GM23248 (cell line): ENCODE results near the gene SCLT1. TPM values are rescaled to one million over a fixed set of nuclear protein-coding genes. Genes with fewer than 3 reads are reported as not detected.

ENCODE experiments used
- DNase-seq: peaks from one replicate; pipeline ENCODE4 v3.0.0-alpha.2; 2015
- H2AFZ ChIP-seq: fragments of 200-600 bp; sonication (generic); 2 replicates; pipeline ENCODE4 v1.6.1; 2016; ENCODE audit warnings: antibody characterized with exemption
- H3F3A ChIP-seq: fragments of 200-600 bp; sonication (generic); 2 replicates; pipeline ENCODE4 v1.6.1; 2016; ENCODE audit warnings: mild to moderate bottlenecking, antibody characterized with exemption, mixed run types; ENCODE audit not compliant: insufficient read depth
- H3K27ac ChIP-seq: fragments of 200-600 bp; sonication (generic); 2 replicates; pipeline ENCODE4 v1.5.1; 2016; ENCODE audit warnings: mild to moderate bottlenecking
- H3K27me3 ChIP-seq: fragments of 200-600 bp; sonication (generic); replicated peaks from 2 replicates; pipeline ENCODE4 v1.6.1; 2016; ENCODE audit warnings: mild to moderate bottlenecking; ENCODE audit not compliant: insufficient read depth
- H3K36me3 ChIP-seq: fragments of 200-600 bp; sonication (generic); 2 replicates; pipeline ENCODE4 v1.6.1; 2016; ENCODE audit warnings: low read depth, mild to moderate bottlenecking
- H3K4me1 ChIP-seq: fragments of 200-600 bp; sonication (generic); 2 replicates; pipeline ENCODE4 v1.6.1; 2016; ENCODE audit warnings: mild to moderate bottlenecking; ENCODE audit not compliant: insufficient read depth
- H3K4me2 ChIP-seq: fragments of 200-600 bp; sonication (generic); one replicate; pipeline ENCODE4 v1.6.1; 2016; ENCODE audit warnings: mild to moderate bottlenecking; ENCODE audit not compliant: unreplicated experiment
- H3K4me3 ChIP-seq: fragments of 200-600 bp; sonication (generic); 2 replicates; pipeline ENCODE4 v1.5.1; 2016; ENCODE audit warnings: mild to moderate bottlenecking
- H3K79me2 ChIP-seq: fragments of 200-600 bp; sonication (generic); 2 replicates; pipeline ENCODE4 v1.6.1; 2016; ENCODE audit warnings: mild to moderate bottlenecking; ENCODE audit not compliant: insufficient read depth
- H3K9ac ChIP-seq: fragments of 200-600 bp; sonication (generic); 2 replicates; pipeline ENCODE4 v1.6.1; 2016; ENCODE audit warnings: mild to moderate bottlenecking
- H3K9me2 ChIP-seq: fragments of 200-600 bp; sonication (generic); 2 replicates; pipeline ENCODE4 v1.6.1; 2016; ENCODE audit warnings: mixed run types, mild to moderate bottlenecking, moderate library complexity; ENCODE audit not compliant: insufficient read depth
- H3K9me3 ChIP-seq: fragments of 200-600 bp; sonication (generic); one replicate; pipeline ENCODE4 v1.6.1; 2017; ENCODE audit warnings: low read depth
- H4K20me1 ChIP-seq: fragments of 200-600 bp; sonication (generic); 2 replicates; pipeline ENCODE4 v1.6.0; 2016; ENCODE audit not compliant: insufficient read depth
- EZH2 ChIP-seq: fragments of 200-600 bp; sonication (generic); IDR thresholded peaks from 2 replicates; pipeline ENCODE4 v1.6.1; 2018; ENCODE audit warnings: antibody characterized with exemption, mild to moderate bottlenecking; ENCODE audit not compliant: insufficient read depth, poor library complexity, severe bottlenecking
- EZH2phosphoT487 ChIP-seq: fragments of 200-600 bp; sonication (generic); IDR thresholded peaks from 2 replicates; pipeline ENCODE4 v1.6.1; 2018; ENCODE audit warnings: antibody characterized with exemption, moderate library complexity, mild to moderate bottlenecking, low read depth; ENCODE audit not compliant: insufficient read depth
- WGBS, 2 experiments: methylation state at CpG; one replicate each; pipeline ENCODE4 v1.1.6; 2015 to 2017; ENCODE audit warnings: low lambda C conversion rate in 2 of 2, low coverage in 1 of 2; ENCODE audit errors: missing lambda C conversion rate in 2 of 2; 5-methylcytosine and 5-hydroxymethylcytosine counted together
- in situ Hi-C: fragments of 300-500 bp; cut with MboI; formaldehyde crosslinking; loops from 2 replicates; pipeline ENCODE4 v1.15.0; 2020
- polyA plus RNA-seq: library from polyadenylated mRNA; unstranded; fragments of >200 nt; fragmentation: Nextera tagmentation; extraction: Ambion mirVana; gene quantifications from 2 replicates; pipeline ENCODE4 v1.2.1, GENCODE V29; 2016
- total RNA-seq: library from RNA; depleted of rRNA; stranded (reverse); fragments of >200 nt; shearing (Covaris generic); gene quantifications from 2 replicates; pipeline ENCODE4 v1.2.3, GENCODE V29; 2014

The SCLT1 gene
- total and polyA plus RNA-seq, 2 experiments from 2014 or later: 7.3 to 9.0 TPM

- H4K20me1 ChIP-seq: no peaks in the 10 kb centered on the region
- H3K36me3 ChIP-seq: peaks cover 34% of the 10 kb centered on the region
- no peak overlapping the region for H3K4me2 ChIP-seq
- 0 to 15% methylated on average over 1 of the region's 1 CpG for WGBS, 2 experiments
- no peak for TF ChIP-seq EZH2phosphoT487
- TF ChIP-seq EZH2: no peak
- H3K4me3 ChIP-seq: no peak overlapping the region
- no peak overlapping the region for H2AFZ ChIP-seq
- no peaks in the 10 kb centered on the region for H3K4me1 ChIP-seq
- in situ Hi-C loops: no loop called here
- H3K9me2 ChIP-seq: no peaks in the 10 kb centered on the region
- no peak for DNase-seq
- no peak overlapping the region for H3K27ac ChIP-seq
- no peaks in the 10 kb centered on the region for H3K79me2 ChIP-seq
- H3K9me3 ChIP-seq: peaks cover 17% of the 10 kb centered on the region
- H3F3A ChIP-seq: no peaks in the 10 kb centered on the region
- no peaks in the 10 kb centered on the region for H3K27me3 ChIP-seq
- H3K9ac ChIP-seq: no peak overlapping the region
Measured at GRCh38 chr4:128942607-128943006, 150.7 kb downstream of the SCLT1 start.

- H3F3A ChIP-seq: no peaks in the 10 kb centered on the region
- no peaks in the 10 kb centered on the region for H4K20me1 ChIP-seq
- peaks cover 34% of the 10 kb centered on the region for H3K36me3 ChIP-seq
- H3K9ac ChIP-seq: no peak overlapping the region
- 64 to 88% methylated on average over 2 of the region's 2 CpGs for WGBS, 2 experiments
- no peak overlapping the region for H3K4me2 ChIP-seq
- in situ Hi-C loops: no loop called here
- H3K4me3 ChIP-seq: no peak overlapping the region
- H3K27ac ChIP-seq: no peak overlapping the region
- H3K79me2 ChIP-seq: no peaks in the 10 kb centered on the region
- TF ChIP-seq EZH2 (no peak), EZH2phosphoT487 (no peak)
- peaks cover 17% of the 10 kb centered on the region for H3K9me3 ChIP-seq
- DNase-seq: no peak
- H3K9me2 ChIP-seq: no peaks in the 10 kb centered on the region
- no peaks in the 10 kb centered on the region for H3K27me3 ChIP-seq
- H3K4me1 ChIP-seq: no peaks in the 10 kb centered on the region
- H2AFZ ChIP-seq: no peak overlapping the region
Measured at GRCh38 chr4:128940971-128941370, 152.4 kb downstream of the SCLT1 start.

- Histone ChIP-seq H3K9ac (no peak overlapping the region), H3K27me3 (no peaks in the 10 kb centered on the region), H3K79me2 (no peaks in the 10 kb centered on the region), H4K20me1 (no peaks in the 10 kb centered on the region), H3F3A (no peaks in the 10 kb centered on the region), H3K4me1 (no peaks in the 10 kb centered on the region), H3K4me2 (no peak overlapping the region), H2AFZ (no peak overlapping the region), H3K9me2 (no peaks in the 10 kb centered on the region), H3K27ac (no peak overlapping the region), H3K4me3 (no peak overlapping the region), H3K36me3 (peaks cover 5% of the 10 kb centered on the region; the same call in 1 of the 2 replicates), H3K9me3 (no peaks in the 10 kb centered on the region)
- no peak for DNase-seq
- TF ChIP-seq EZH2phosphoT487 (no peak), EZH2 (no peak)
- in situ Hi-C loops: no loop called here
- 49% methylated on average over 3 of the region's 3 CpGs for WGBS, 2 experiments
Measured at GRCh38 chr4:128930051-128930450, 163.3 kb downstream of the SCLT1 start.

GRCh38 chr4:128924951-128925350, 168.4 kb downstream of the SCLT1 start:
- in situ Hi-C loops: no loop called here
- no peak overlapping the region for H2AFZ ChIP-seq
- no peak overlapping the region for H3K4me3 ChIP-seq
- WGBS, 2 experiments: 86 to 87% methylated on average over 5 of the region's 5 CpGs
- H3K27me3 ChIP-seq: no peaks in the 10 kb centered on the region
- H3F3A ChIP-seq: no peaks in the 10 kb centered on the region
- no peak overlapping the region for H3K4me2 ChIP-seq
- H3K27ac ChIP-seq: no peak overlapping the region
- no peaks in the 10 kb centered on the region for H4K20me1 ChIP-seq
- peak; percentile 36 for DNase-seq
- no peaks in the 10 kb centered on the region for H3K79me2 ChIP-seq
- no peaks in the 10 kb centered on the region for H3K4me1 ChIP-seq
- no peaks in the 10 kb centered on the region for H3K9me2 ChIP-seq
- H3K9ac ChIP-seq: no peak overlapping the region
- H3K36me3 ChIP-seq: peaks cover 5% of the 10 kb centered on the region; the same call in 1 of the 2 replicates
- no peak for TF ChIP-seq EZH2phosphoT487
- no peak for TF ChIP-seq EZH2
- H3K9me3 ChIP-seq: no peaks in the 10 kb centered on the region

GRCh38 chr4:128921954-128922353, 171.4 kb downstream of the SCLT1 start:
- TF ChIP-seq EZH2: no peak
- H2AFZ ChIP-seq: no peak overlapping the region
- H3K9me3 ChIP-seq: no peaks in the 10 kb centered on the region
- no peaks in the 10 kb centered on the region for H3K27me3 ChIP-seq
- no peaks in the 10 kb centered on the region for H4K20me1 ChIP-seq
- H3K27ac ChIP-seq: no peak overlapping the region
- DNase-seq: no peak
- H3K4me2 ChIP-seq: no peak overlapping the region
- no peaks in the 10 kb centered on the region for H3K79me2 ChIP-seq
- H3F3A ChIP-seq: no peaks in the 10 kb centered on the region
- H3K36me3 ChIP-seq: peaks cover 5% of the 10 kb centered on the region; the same call in 1 of the 2 replicates
- no peak overlapping the region for H3K9ac ChIP-seq
- no peak overlapping the region for H3K4me3 ChIP-seq
- 76 to 82% methylated on average over 3 of the region's 3 CpGs for WGBS, 2 experiments
- no peaks in the 10 kb centered on the region for H3K9me2 ChIP-seq
- no peaks in the 10 kb centered on the region for H3K4me1 ChIP-seq
- in situ Hi-C loops: no loop called here
